ENCODE results near the gene ACTR3.

DNA sequence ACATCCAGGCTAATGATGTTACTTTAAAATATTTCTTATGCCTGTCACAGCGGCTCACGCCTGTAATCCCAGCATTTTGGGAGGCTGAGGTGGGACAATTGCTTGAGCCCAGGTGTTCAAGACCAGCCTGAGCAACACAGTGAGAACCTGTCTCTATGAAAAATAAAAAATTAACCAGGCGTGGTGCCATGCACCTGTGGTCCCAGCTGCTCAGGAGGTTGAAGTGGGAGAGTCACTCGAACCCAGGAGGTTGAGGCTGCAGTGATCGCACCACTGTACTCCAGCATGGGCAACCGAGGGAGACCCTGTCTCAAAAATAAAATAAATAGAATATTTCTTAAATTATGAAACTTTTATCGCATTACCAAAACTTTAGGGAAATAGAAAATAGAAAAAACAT lies 28.1 kb upstream of the ACTR3 start:
- TF ChIP-seq, protein P1, sequence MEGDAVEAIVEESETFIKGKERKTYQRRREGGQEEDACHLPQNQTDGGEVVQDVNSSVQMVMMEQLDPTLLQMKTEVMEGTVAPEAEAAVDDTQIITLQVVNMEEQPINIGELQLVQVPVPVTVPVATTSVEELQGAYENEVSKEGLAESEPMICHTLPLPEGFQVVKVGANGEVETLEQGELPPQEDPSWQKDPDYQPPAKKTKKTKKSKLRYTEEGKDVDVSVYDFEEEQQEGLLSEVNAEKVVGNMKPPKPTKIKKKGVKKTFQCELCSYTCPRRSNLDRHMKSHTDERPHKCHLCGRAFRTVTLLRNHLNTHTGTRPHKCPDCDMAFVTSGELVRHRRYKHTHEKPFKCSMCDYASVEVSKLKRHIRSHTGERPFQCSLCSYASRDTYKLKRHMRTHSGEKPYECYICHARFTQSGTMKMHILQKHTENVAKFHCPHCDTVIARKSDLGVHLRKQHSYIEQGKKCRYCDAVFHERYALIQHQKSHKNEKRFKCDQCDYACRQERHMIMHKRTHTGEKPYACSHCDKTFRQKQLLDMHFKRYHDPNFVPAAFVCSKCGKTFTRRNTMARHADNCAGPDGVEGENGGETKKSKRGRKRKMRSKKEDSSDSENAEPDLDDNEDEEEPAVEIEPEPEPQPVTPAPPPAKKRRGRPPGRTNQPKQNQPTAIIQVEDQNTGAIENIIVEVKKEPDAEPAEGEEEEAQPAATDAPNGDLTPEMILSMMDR (conservative IDR thresholded peaks at IDR 0.05 in 1 of 2, IDR thresholded peaks at IDR 0.05 in 1 of 2; ENCODE audit: extremely low read depth in 1 of 2, insufficient read depth in 1 of 2, low read depth in 1 of 2, low read length in 2 of 2) = no peak
- no peak for TF ChIP-seq EZH2 (IDR thresholded peaks at IDR 0.05; ENCODE audit: borderline replicate concordance, low read length)

All from mammary epithelial cell (primary cell).